Measurements from ENCODE around the gene FSTL4. TPM values are rescaled to one million over a fixed set of nuclear protein-coding genes. Genes with fewer than 3 reads are reported as not detected.

FSTL4 gene
- total and polyA plus RNA-seq, 2 donors (not counting 1 experiment from before 2014, with no cell fraction given) = 0.31 to 6.7 TPM

GRCh38 chr5:133256276-133256675, 356.1 kb downstream of the FSTL4 start:
- H3K4me1 Mint-ChIP-seq = no peaks in the 10 kb centered on the region
- no peak overlapping the region for H3K4me3 Mint-ChIP-seq
- H3K36me3 ChIP-seq (replicated peaks in 1 of 2; ENCODE audit: control extremely low read depth in 1 of 2, control insufficient read depth in 1 of 2, extremely low read depth in 1 of 2, insufficient read depth in 2 of 2, low read length in 1 of 2) = no peaks in the 10 kb centered on the region
- H2AFZ ChIP-seq (ENCODE audit: insufficient read depth, low read depth, low read length, poor library complexity, severe bottlenecking) = no peak overlapping the region
- H3K4me3 ChIP-seq (ENCODE audit: control extremely low read depth in 1 of 5, extremely low read depth in 1 of 5, insufficient read depth in 1 of 5, low read depth in 2 of 5, low read length in 4 of 5) = no peak overlapping the region
- WGBS (ENCODE audit: insufficient coverage) = 94% methylated on average over 7 of the region's 7 CpGs
- ATAC-seq (ENCODE audit: low read depth) (no peak), DNase-seq (no peak)
- no peaks in the 10 kb centered on the region for H3K27me3 ChIP-seq (replicated peaks in 1 of 4; ENCODE audit: control extremely low read depth in 1 of 4, control insufficient read depth in 3 of 4, insufficient read depth in 4 of 4, low read length in 3 of 4)
- no peak overlapping the region for H3K27ac ChIP-seq (ENCODE audit: low read length in 2 of 2)
- intact Hi-C loops (cut with micrococcal nuclease) = no loop called here
- no peaks in the 10 kb centered on the region for H3K4me1 ChIP-seq (ENCODE audit: control insufficient read depth in 2 of 2, insufficient read depth in 2 of 2, low read length in 2 of 2)
- H4K20me1 ChIP-seq (ENCODE audit: control insufficient read depth, insufficient read depth, low read length, poor library complexity, severe bottlenecking) = no peaks in the 10 kb centered on the region
- H3K9me3 Mint-ChIP-seq (ENCODE audit: insufficient read depth) = no peaks in the 10 kb centered on the region
- no peak overlapping the region for H3K27ac Mint-ChIP-seq
- no peaks in the 10 kb centered on the region for H3K79me2 ChIP-seq (ENCODE audit: control insufficient read depth, insufficient read depth, low read length)
- no peak overlapping the region for H3K4me2 ChIP-seq (replicated peaks; ENCODE audit: low read depth, low read length, poor library complexity, severe bottlenecking)
- H3K9ac ChIP-seq (ENCODE audit: low read length) = no peak overlapping the region
- H3K27me3 Mint-ChIP-seq = peaks cover 6% of the 10 kb centered on the region
- ChIA-PET POLR2A (no interaction called here), CTCF (no interaction called here)
- TF ChIP-seq EZH2 (IDR thresholded peaks at IDR 0.05; ENCODE audit: borderline replicate concordance, insufficient read depth, low read depth, low read length, poor library complexity, severe bottlenecking) = no peak
- TF ChIP-seq, protein P1, sequence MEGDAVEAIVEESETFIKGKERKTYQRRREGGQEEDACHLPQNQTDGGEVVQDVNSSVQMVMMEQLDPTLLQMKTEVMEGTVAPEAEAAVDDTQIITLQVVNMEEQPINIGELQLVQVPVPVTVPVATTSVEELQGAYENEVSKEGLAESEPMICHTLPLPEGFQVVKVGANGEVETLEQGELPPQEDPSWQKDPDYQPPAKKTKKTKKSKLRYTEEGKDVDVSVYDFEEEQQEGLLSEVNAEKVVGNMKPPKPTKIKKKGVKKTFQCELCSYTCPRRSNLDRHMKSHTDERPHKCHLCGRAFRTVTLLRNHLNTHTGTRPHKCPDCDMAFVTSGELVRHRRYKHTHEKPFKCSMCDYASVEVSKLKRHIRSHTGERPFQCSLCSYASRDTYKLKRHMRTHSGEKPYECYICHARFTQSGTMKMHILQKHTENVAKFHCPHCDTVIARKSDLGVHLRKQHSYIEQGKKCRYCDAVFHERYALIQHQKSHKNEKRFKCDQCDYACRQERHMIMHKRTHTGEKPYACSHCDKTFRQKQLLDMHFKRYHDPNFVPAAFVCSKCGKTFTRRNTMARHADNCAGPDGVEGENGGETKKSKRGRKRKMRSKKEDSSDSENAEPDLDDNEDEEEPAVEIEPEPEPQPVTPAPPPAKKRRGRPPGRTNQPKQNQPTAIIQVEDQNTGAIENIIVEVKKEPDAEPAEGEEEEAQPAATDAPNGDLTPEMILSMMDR (IDR thresholded peaks at IDR 0.05) = no peak
- H3K9me3 ChIP-seq (ENCODE audit: control extremely low read depth in 1 of 3, control insufficient read depth in 2 of 3, insufficient read depth in 1 of 3, low read length in 2 of 3) = no peaks in the 10 kb centered on the region

DNA sequence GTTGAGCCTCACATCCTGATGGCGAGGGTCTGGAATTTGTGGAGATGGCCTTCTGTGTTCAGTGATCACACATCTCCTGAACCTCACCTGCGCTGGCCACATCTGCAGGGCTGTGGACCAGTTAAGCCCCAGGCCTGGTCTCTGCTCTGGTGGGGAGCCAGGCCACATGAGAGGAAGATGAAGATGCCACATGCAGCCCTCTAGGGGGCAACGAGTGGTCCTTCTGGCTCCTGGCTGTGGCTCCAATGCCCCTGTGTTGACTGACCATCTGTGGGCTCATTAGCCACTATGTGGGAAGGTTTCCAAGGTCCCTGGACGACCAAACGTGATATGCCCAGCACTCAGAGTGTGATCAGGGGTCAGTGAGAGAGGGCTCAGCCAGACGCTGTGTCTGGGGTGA, 357.5 kb downstream of the FSTL4 start:
- intact Hi-C loops (cut with micrococcal nuclease) = no loop called here
- Mint-ChIP-seq H3K27me3 (peaks cover 6% of the 10 kb centered on the region), H3K9me3 (ENCODE audit: insufficient read depth) (no peaks in the 10 kb centered on the region), H3K4me3 (no peak overlapping the region), H3K27ac (no peak overlapping the region), H3K4me1 (no peaks in the 10 kb centered on the region)
- Histone ChIP-seq H2AFZ (ENCODE audit: insufficient read depth, low read depth, low read length, poor library complexity, severe bottlenecking) (no peak overlapping the region), H3K4me3 (ENCODE audit: control extremely low read depth in 1 of 5, extremely low read depth in 1 of 5, insufficient read depth in 1 of 5, low read depth in 2 of 5, low read length in 4 of 5) (no peak overlapping the region), H3K36me3 (replicated peaks in 1 of 2; ENCODE audit: control extremely low read depth in 1 of 2, control insufficient read depth in 1 of 2, extremely low read depth in 1 of 2, insufficient read depth in 2 of 2, low read length in 1 of 2) (no peaks in the 10 kb centered on the region), H3K27me3 (replicated peaks in 1 of 4; ENCODE audit: control extremely low read depth in 1 of 4, control insufficient read depth in 3 of 4, insufficient read depth in 4 of 4, low read length in 3 of 4) (no peaks in the 10 kb centered on the region), H3K27ac (ENCODE audit: low read length in 2 of 2) (no peak overlapping the region), H3K79me2 (ENCODE audit: control insufficient read depth, insufficient read depth, low read length) (no peaks in the 10 kb centered on the region), H4K20me1 (ENCODE audit: control insufficient read depth, insufficient read depth, low read length, poor library complexity, severe bottlenecking) (no peaks in the 10 kb centered on the region), H3K9me3 (ENCODE audit: control extremely low read depth in 1 of 3, control insufficient read depth in 2 of 3, insufficient read depth in 1 of 3, low read length in 2 of 3) (no peaks in the 10 kb centered on the region), H3K4me1 (ENCODE audit: control insufficient read depth in 2 of 2, insufficient read depth in 2 of 2, low read length in 2 of 2) (no peaks in the 10 kb centered on the region), H3K9ac (ENCODE audit: low read length) (no peak overlapping the region), H3K4me2 (replicated peaks; ENCODE audit: low read depth, low read length, poor library complexity, severe bottlenecking) (no peak overlapping the region)
- ATAC-seq (ENCODE audit: low read depth) = no peak
- ChIA-PET POLR2A (no interaction called here), CTCF (no interaction called here)
- TF ChIP-seq EZH2 (IDR thresholded peaks at IDR 0.05; ENCODE audit: borderline replicate concordance, insufficient read depth, low read depth, low read length, poor library complexity, severe bottlenecking) = no peak
- TF ChIP-seq, protein P1 (IDR thresholded peaks at IDR 0.05) = no peak
- WGBS (ENCODE audit: insufficient coverage) = 84% methylated on average over 5 of the region's 6 CpGs
- DNase-seq = no peak

Data from B cell (primary cell).